22Rv1 (cell line): ENCODE measurements around the gene ANGPTL2.

Experiments used
- H3K27ac ChIP-seq: fragments of 450-650 bp; 2 replicates; pipeline ENCODE4 v1.5.1; 2017
- ZFX ChIP-seq: fragments of 450-650 bp; IDR thresholded peaks from 2 replicates; pipeline ENCODE4 v1.6.1; 2017; ENCODE audit warnings: antibody characterized with exemption, borderline replicate concordance
- TF ChIP-seq, protein P1 (sequence below): fragments of 450-650 bp; IDR thresholded peaks from 2 replicates; pipeline ENCODE4 v1.5.1; 2017; ENCODE audit warnings: mild to moderate bottlenecking

Gene ANGPTL2

DNA sequence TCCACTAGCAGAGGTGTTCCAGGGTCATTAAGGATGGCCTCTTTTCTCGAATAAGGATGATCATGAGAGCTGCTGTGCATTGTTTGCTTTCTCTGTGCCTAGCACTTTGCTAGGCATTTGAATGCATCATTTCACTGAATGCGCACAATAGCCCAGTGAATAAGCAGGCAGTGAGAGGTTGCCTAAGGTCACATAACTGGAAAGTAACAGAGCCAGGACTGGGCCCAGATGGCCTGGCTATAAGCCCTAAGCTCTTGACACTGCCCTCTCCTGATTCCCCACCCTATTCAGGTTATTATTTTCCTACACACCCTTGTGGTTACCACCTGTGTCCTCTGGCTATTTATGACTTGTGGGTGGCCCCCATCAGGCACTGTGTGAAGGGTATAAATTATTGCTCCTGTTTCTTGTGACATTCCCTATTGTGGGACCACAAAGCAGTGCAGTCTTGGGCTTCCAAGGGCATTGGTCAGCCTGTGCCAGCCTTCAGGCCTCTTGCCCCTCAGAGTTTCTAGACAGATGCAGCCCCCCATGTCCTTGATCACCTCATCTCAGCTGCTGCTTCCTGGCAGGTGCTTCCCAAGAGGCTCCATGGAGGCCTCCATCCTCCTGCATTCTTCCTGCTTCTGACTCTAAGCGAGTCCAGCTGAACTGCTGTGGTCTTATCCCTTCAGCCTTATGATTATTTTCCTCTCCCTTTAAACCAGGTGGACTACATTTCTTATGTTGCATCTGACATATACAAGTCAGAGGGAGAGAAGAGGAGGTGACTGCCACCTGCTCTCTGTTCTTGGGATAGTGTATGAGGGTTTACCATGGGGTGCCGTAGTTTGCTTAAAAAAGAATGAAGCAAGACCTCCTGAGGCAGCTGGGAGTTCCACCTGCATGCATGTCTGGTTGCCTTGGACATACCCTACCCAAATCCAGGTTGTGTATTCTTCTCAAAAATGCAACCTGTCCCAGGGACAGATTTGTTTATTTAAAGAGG, 47.6 kb downstream of the ANGPTL2 start:
- H3K27ac ChIP-seq = no peak overlapping the region
- TF ChIP-seq, protein P1, sequence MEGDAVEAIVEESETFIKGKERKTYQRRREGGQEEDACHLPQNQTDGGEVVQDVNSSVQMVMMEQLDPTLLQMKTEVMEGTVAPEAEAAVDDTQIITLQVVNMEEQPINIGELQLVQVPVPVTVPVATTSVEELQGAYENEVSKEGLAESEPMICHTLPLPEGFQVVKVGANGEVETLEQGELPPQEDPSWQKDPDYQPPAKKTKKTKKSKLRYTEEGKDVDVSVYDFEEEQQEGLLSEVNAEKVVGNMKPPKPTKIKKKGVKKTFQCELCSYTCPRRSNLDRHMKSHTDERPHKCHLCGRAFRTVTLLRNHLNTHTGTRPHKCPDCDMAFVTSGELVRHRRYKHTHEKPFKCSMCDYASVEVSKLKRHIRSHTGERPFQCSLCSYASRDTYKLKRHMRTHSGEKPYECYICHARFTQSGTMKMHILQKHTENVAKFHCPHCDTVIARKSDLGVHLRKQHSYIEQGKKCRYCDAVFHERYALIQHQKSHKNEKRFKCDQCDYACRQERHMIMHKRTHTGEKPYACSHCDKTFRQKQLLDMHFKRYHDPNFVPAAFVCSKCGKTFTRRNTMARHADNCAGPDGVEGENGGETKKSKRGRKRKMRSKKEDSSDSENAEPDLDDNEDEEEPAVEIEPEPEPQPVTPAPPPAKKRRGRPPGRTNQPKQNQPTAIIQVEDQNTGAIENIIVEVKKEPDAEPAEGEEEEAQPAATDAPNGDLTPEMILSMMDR = no peak
- TF ChIP-seq ZFX = no peak

DNA sequence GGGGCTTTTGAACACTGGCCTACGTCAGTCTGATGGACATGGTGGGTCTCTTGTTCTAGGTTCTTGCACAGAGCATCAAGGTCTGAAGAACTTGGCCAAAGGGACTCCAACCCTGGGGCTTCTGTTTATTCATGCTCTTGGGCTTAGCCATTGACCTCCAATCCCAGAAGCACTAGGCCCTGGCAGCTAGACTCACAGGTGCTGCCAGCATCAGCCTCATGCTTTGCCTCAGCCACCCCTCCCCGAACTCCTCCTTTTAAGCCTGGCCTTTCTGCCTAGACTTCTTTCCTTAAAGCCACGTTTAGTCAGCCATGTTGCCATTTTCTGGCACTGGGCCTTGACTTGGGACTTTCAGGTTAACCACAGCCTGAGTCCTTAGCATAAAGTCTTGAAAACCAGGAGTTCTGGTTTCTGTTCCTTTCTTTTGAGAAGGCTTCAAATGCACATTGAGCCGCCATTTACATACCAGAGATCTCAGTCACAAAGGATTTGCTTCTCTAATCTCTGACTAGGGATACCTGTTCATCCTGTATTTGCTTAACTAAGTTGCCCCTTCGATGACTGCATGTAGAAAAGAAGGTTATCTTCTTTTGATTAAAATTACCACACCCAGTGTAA, 54.7 kb downstream of the ANGPTL2 start:
- H3K27ac ChIP-seq = no peak overlapping the region
- TF ChIP-seq, protein P1 = no peak
- no peak for TF ChIP-seq ZFX

DNA sequence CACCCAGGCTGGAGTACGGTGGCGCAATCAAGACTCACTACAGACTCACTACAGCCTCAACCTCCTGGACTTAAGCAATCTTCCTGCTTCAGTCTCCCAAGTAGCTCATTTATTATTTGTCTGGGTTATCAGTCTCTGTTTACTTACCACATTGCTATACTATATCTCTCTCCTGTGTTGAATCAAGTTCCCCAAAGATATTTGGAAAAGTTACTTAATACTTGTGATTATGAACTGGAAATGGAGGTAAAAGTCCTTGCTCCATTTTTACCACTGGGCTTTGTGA, 55.6 kb downstream of the ANGPTL2 start:
- TF ChIP-seq ZFX = no peak
- TF ChIP-seq, protein P1 = no peak
- H3K27ac ChIP-seq = no peak overlapping the region

DNA sequence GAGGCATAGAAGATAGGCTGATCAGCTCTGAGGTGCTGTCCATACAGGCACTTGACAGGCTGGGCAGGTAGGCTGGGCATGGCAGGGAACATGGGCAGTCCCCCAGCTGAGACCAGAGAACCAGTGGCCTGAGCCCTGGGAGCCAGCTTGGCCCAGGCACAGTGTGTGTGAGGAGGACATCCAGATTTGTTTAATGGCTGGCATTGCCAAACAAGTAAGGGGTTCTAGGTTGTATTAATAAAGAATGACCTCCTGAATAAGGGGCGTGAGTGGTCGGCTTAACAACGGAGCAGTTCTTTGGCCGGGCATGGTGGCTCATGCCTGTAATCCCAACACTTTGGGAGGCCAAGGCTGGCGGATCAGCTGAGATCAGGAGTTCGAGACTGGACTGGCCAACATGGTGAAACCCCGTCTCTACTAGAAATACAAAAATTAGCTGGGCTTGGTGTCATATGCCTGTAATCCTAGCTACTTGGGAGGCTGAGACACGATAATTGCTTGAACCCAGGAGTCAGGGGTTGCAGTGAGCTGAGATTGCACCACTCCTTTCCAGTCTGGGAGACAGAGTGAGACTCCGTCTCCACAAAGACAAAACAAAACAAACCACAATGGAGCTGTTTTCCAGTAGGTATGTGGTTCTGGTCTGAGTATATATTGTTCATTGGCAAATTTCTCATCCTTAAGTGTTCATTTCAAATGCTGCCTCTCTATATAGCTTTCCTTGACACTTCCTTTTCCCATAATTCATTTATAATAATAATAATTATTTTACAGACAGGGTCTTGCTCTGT, 56.2 kb downstream of the ANGPTL2 start:
- no peak for TF ChIP-seq ZFX
- TF ChIP-seq, protein P1 = no peak

DNA sequence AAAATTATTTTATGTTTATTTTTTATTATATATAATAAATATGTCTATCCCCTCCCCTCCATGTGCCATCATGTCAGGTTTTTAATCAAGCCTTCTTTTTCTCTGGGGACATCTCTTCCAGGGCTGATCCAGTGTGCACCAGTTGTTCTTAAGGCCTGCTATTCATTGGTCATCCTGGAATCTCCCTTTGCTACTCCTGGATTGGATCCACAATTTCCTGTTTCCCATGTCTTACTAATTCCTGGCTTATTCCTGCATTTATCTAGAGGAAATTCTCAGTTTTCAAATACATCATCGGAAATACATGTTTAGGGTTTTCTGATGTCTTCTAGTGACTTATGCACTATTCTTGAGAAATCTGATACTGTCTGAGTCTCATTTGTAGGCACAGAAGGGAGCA, 56.8 kb downstream of the ANGPTL2 start:
- H3K27ac ChIP-seq = no peak overlapping the region
- TF ChIP-seq, protein P1 = no peak
- TF ChIP-seq ZFX = no peak

More for the DNA sequence above, 56.2 kb downstream of the ANGPTL2 start:
- H3K27ac ChIP-seq = no peak overlapping the region

DNA sequence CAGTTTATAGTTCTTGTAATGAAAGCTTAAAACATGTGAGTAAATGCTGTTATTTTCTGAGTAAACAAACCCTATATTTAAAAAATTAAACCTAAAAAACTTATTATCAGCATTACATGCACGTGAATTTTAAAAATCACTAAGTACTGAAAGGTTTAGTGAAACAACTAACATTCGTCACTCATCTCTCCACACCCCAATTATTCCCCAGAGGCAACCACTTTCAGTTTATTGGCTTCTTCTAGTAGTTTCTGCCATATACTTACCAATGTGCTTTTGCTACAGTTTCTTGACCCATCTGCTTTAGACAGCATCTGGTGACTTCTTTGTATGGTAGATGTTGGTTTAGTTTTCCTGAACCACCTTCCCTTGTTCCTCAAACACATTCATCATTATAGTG, 58.1 kb downstream of the ANGPTL2 start:
- TF ChIP-seq ZFX = no peak
- TF ChIP-seq, protein P1 = no peak
- no peak overlapping the region for H3K27ac ChIP-seq
